Tibial nerve (tissue), 3 donors: ENCODE results near the gene SLC13A4.

Experiments used
- POLR2A ChIP-seq, 2 donors: fragments of 450-650 bp; IDR thresholded peaks; one replicate each; pipeline ENCODE4 v1.6.1; 2017; ENCODE audit warnings: antibody characterized with exemption in 2 of 2, mild to moderate bottlenecking in 2 of 2, moderate library complexity in 2 of 2
- TF ChIP-seq, protein P1 (sequence below), 5 experiments: fragments of 200-600 bp in 3 of 5; fragments of 450-650 bp in 2 of 5; sonication (generic) in 3 of 5; IDR thresholded peaks; one replicate each; pipeline ENCODE4 v1.5.1; 2016 to 2019; ENCODE audit warnings: antibody characterized with exemption in 5 of 5, mild to moderate bottlenecking in 3 of 5, moderate library complexity in 2 of 5

GRCh38 chr7:135664046-135664589 lies 63.9 kb downstream of the SLC13A4 start:
- no peak for TF ChIP-seq POLR2A (IDR thresholded peaks at IDR 0.05)
- TF ChIP-seq, protein P1, sequence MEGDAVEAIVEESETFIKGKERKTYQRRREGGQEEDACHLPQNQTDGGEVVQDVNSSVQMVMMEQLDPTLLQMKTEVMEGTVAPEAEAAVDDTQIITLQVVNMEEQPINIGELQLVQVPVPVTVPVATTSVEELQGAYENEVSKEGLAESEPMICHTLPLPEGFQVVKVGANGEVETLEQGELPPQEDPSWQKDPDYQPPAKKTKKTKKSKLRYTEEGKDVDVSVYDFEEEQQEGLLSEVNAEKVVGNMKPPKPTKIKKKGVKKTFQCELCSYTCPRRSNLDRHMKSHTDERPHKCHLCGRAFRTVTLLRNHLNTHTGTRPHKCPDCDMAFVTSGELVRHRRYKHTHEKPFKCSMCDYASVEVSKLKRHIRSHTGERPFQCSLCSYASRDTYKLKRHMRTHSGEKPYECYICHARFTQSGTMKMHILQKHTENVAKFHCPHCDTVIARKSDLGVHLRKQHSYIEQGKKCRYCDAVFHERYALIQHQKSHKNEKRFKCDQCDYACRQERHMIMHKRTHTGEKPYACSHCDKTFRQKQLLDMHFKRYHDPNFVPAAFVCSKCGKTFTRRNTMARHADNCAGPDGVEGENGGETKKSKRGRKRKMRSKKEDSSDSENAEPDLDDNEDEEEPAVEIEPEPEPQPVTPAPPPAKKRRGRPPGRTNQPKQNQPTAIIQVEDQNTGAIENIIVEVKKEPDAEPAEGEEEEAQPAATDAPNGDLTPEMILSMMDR (IDR thresholded peaks at IDR 0.05): no peak
